Hematopoietic multipotent progenitor cell treated with erythropoietin and hydrocortisone succinate and interleukin-3 and kit ligand, for 4 days (in vitro differentiated cells): ENCODE results near the gene GNB4.
A peak's percentile ranks its signal among the peaks of the same experiment; 100 is the strongest.

Source experiments
- DNase-seq: peaks from one replicate; pipeline ENCODE4 v3.0.0-alpha.2; 2015

The GNB4 gene

DNA sequence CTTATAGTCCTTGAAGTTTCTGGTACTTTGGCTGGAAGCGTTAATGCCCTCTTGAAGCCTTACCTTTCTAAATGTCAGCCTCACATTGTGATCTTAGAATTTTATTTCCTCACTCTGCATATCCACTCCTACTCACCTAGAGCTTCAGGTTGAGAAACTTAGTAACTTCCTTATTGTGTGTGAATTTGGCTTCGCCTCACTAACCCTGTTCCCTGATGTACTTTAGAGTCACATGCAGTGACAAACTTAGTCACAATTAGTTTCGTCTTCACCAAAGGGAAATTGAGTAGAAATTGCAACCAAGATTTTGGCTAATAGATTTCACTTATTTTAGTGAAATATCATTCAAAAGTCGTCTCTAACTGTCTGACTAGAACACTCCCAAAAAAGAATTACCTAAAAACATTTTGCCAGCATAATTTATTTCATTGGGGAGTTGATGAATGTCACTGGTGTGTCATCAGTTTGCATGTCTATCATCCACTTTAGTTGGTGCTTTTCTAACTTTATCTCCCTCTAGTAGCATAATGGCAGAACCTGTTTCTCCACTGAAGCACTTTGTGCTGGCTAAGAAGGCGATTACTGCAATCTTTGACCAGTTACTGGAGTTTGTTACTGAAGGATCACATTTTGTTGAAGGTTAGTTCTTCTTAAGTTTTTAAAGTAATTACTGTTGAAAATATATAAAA is 102.8 kb downstream of the GNB4 start:
- DNase-seq: peak; percentile 49

DNA sequence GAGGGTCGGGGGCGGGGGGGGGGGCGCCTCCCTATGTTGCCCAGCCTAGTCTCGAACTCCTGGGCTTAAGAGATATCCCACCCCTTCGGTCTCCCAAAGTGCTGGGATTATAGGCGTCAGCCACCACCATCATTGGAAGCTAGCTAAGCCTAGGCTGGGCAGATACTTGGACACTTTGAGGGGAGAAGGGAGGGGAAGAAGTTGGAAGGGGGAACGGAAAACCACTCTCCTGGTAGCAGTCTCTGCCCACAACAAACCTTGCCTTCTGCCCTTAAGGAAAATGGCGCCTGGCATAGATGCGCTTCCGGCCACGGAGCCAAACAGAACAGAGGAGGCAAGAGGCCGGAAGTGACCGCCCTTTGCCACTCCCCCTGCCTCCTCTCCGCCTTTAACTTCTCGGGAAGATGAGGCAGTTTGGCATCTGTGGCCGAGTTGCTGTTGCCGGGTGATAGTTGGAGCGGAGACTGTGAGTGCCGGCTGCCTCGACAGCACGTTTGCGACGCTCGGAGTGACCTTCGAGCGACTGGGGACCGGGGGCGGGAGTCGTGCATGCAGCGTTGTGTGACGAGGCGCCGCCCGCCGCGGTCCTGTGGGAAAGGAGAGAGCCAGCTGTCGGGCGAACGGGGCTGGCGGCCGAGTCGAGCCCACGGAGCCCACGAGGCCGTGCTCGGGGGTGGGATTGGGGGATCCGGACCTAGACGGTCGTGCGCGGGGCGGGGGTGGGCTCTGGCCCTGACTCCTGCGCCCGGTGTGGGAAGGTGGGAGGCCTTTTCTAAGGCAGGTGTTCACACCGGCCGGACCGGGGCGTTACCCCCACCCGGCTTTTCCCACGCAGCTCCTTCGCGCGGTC is 103.7 kb downstream of the GNB4 start, which contains the start of gene MFN1:
TSS of gene MFN1 (plus strand) at position 365 of the 850 bp plus-strand sequence. CDS start 1,143 bp downstream, outside the sequence.
- DNase-seq: peak; percentile 98
